SK-N-MC (cell line): ENCODE results near the gene CDKAL1.

ENCODE experiments used
- FOXP2 ChIP-seq: optimal IDR thresholded peaks from 2 replicates; pipeline ENCODE3; 2011; ENCODE audit warnings: mild to moderate bottlenecking, moderate library complexity; ENCODE audit not compliant: insufficient read depth; ENCODE audit errors: extremely low read length, control extremely low read depth
- POLR2AphosphoS5 ChIP-seq: IDR thresholded peaks from 2 replicates; pipeline ENCODE4 v1.6.1; 2012; ENCODE audit warnings: mild to moderate bottlenecking, low read depth, low read length, borderline replicate concordance

GRCh38 chr6:20563377-20563776 is 29.1 kb downstream of the CDKAL1 start:
- TF ChIP-seq FOXP2, result no peak
- no peak for TF ChIP-seq POLR2AphosphoS5
